Measurements from ENCODE around the gene FADS3. TPM values are rescaled to one million over a fixed set of nuclear protein-coding genes. Genes with fewer than 3 reads are reported as not detected.
A peak's percentile ranks its signal among the peaks of the same experiment; 100 is the strongest.

Gene FADS3
- total RNA-seq, 1 experiment from 2014 or later: 67.9 TPM

GRCh38 chr11:61866231-61866957, 25.0 kb downstream of the FADS3 start:
- peaks cover 2% of the 10 kb centered on the region; the same call in 1 of the 2 replicates for H3K4me1 ChIP-seq (ENCODE audit: insufficient read depth, low read length)
- intact Hi-C loops (cut with micrococcal nuclease): no loop called here
- TSS peak; percentile 27 for BruUV-seq (replicated peaks)
- ChIA-PET POLR2A (ENCODE audit: unreplicated experiment) (no interaction called here), CTCF (no interaction called here)
- H3K4me3 ChIP-seq (ENCODE audit: low read length): no peak overlapping the region
- DNase-seq (no peak), ATAC-seq (no peak)
- H3K27me3 ChIP-seq (ENCODE audit: low read length): no peaks in the 10 kb centered on the region
- no peaks in the 10 kb centered on the region; the same call in 1 of the 2 replicates for H3K36me3 ChIP-seq (ENCODE audit: low read depth, low read length)
- H3K9me3 ChIP-seq (ENCODE audit: low read length): no peaks in the 10 kb centered on the region
- H3F3A ChIP-seq (ENCODE audit: low read length, unreplicated experiment): no peaks in the 10 kb centered on the region
- no peaks in the 10 kb centered on the region for H3K9me2 ChIP-seq (replicated peaks; ENCODE audit: low read length)
- H4K20me1 ChIP-seq (ENCODE audit: low read length): no peaks in the 10 kb centered on the region
- no peak overlapping the region for H3K4me2 ChIP-seq (ENCODE audit: low read length)
- no peak for TF ChIP-seq EZH2phosphoT487 (IDR thresholded peaks at IDR 0.05; ENCODE audit: borderline replicate concordance, low read length)
- no peak for TF ChIP-seq CTCF (conservative IDR thresholded peaks at IDR 0.05; ENCODE audit: low read depth, low read length)
- TF ChIP-seq EZH2 (IDR thresholded peaks at IDR 0.05; ENCODE audit: low read length, unreplicated experiment): no peak
- no peak overlapping the region for H2AFZ ChIP-seq (ENCODE audit: low read length)
- no peak overlapping the region for H3K27ac ChIP-seq (ENCODE audit: low read length)
- no peaks in the 10 kb centered on the region for H3K79me2 ChIP-seq (ENCODE audit: low read length)
- no peak overlapping the region for H3K9ac ChIP-seq (ENCODE audit: low read length)

GRCh38 chr11:61864814-61865775, 26.2 kb downstream of the FADS3 start:
- intact Hi-C loops (cut with micrococcal nuclease): no loop called here
- ChIA-PET POLR2A (ENCODE audit: unreplicated experiment) (no interaction called here), CTCF (interaction anchor here (0.6 kb wide), 1 partner anchor 11 kb away, joined by 7 read pairs; no protein-coding TSS in a partner anchor)
- Histone ChIP-seq H3K4me3 (ENCODE audit: low read length) (no peak overlapping the region), H3K9me2 (replicated peaks; ENCODE audit: low read length) (no peaks in the 10 kb centered on the region), H4K20me1 (ENCODE audit: low read length) (0 out of 2 replicates have a peak, but pooled peaks cover 3% of the 10 kb centered on the region), H3K9me3 (ENCODE audit: low read length) (no peaks in the 10 kb centered on the region), H3K9ac (ENCODE audit: low read length) (no peak overlapping the region), H3K4me1 (ENCODE audit: insufficient read depth, low read length) (no peaks in the 10 kb centered on the region), H2AFZ (ENCODE audit: low read length) (no peak overlapping the region), H3K79me2 (ENCODE audit: low read length) (no peaks in the 10 kb centered on the region), H3F3A (ENCODE audit: low read length, unreplicated experiment) (no peaks in the 10 kb centered on the region), H3K27ac (ENCODE audit: low read length) (no peak overlapping the region), H3K36me3 (ENCODE audit: low read depth, low read length) (peaks cover 4% of the 10 kb centered on the region), H3K27me3 (ENCODE audit: low read length) (no peaks in the 10 kb centered on the region), H3K4me2 (ENCODE audit: low read length) (no peak overlapping the region)
- TF ChIP-seq EZH2 (IDR thresholded peaks at IDR 0.05; ENCODE audit: low read length, unreplicated experiment) (no peak), EZH2phosphoT487 (IDR thresholded peaks at IDR 0.05; ENCODE audit: borderline replicate concordance, low read length) (no peak), CTCF (conservative IDR thresholded peaks at IDR 0.05; ENCODE audit: low read depth, low read length) (no peak)
- DNase-seq (no peak), ATAC-seq (no peak)
- no TSS peak for BruUV-seq (replicated peaks)
